ENCODE measurements around the gene STX1B. TPM values are rescaled to one million over a fixed set of nuclear protein-coding genes. Genes with fewer than 3 reads are reported as not detected.

The STX1B gene
- total and polyA plus RNA-seq, 10 donors, result 0.29 to 4.2 (median 1.5) TPM

GRCh38 chr16:30946671-30947540 is 63.5 kb downstream of the STX1B start:
- WGBS, 5 donors, result 92 to 96% (median 93%) methylated on average over 37 to 38 of the region's 38 CpGs
- H3K4me1 ChIP-seq, result peaks cover 15 to 52% (median 38%) of the 10 kb centered on the region in 6 donors
- peaks cover 0 to 57% (median 0%) of the 10 kb centered on the region in 6 donors for H3K36me3 ChIP-seq
- H3K4me3 ChIP-seq, result no peak overlapping the region
- no peak for DNase-seq
- peak overlapping the region in 1 of 8 donors; percentile 99 for H3K27ac ChIP-seq
- TF ChIP-seq POLR2A (IDR thresholded peaks at IDR 0.05) (no peak), CTCF (IDR thresholded peaks at IDR 0.05 in 8 of 11, conservative IDR thresholded peaks at IDR 0.05 in 3 of 11) (no peak), POLR2AphosphoS5 (IDR thresholded peaks at IDR 0.05) (peak in 2 of 3 donors; percentile 10 to 29)
- no peaks in the 10 kb centered on the region for H3K9me3 ChIP-seq
- H3K27me3 ChIP-seq (replicated peaks in 1 of 7), result no peaks in the 10 kb centered on the region
- intact Hi-C loops (cut with DNase I; ENCODE audit: low total_unique reads), result no loop called here

- Histone ChIP-seq H3K9me3 (no peaks in the 10 kb centered on the region), H3K27ac (no peak overlapping the region), H3K4me3 (no peak overlapping the region), H3K36me3 (peaks cover 0 to 67% (median 4%) of the 10 kb centered on the region in 6 donors), H3K27me3 (replicated peaks in 1 of 7) (no peaks in the 10 kb centered on the region), H3K4me1 (peaks cover 5 to 35% (median 23%) of the 10 kb centered on the region in 6 donors)
- TF ChIP-seq POLR2A (IDR thresholded peaks at IDR 0.05), result no peak
- no peak for TF ChIP-seq POLR2AphosphoS5 (IDR thresholded peaks at IDR 0.05)
- TF ChIP-seq CTCF (IDR thresholded peaks at IDR 0.05 in 8 of 11, conservative IDR thresholded peaks at IDR 0.05 in 3 of 11), result no peak
- intact Hi-C loops (cut with DNase I; ENCODE audit: low total_unique reads), result no loop called here
- DNase-seq, result no peak
Measured at GRCh38 chr16:30944352-30944751, 66.1 kb downstream of the STX1B start.

GRCh38 chr16:30942426-30942806 is 68.0 kb downstream of the STX1B start:
- WGBS, 5 donors, result 86 to 100% (median 89%) methylated on average over 1 to 4 of the region's 4 CpGs
- H3K27ac ChIP-seq, result peak overlapping the region in 6 of 8 donors; percentile 29 to 75 (median 60)
- no peaks in the 10 kb centered on the region for H3K27me3 ChIP-seq (replicated peaks in 1 of 7)
- peaks cover 0 to 77% (median 4%) of the 10 kb centered on the region in 6 donors for H3K36me3 ChIP-seq
- intact Hi-C loops (cut with DNase I; ENCODE audit: low total_unique reads), result no loop called here
- peaks cover 5 to 29% (median 18%) of the 10 kb centered on the region in 6 donors for H3K4me1 ChIP-seq
- peak overlapping the region in 2 of 8 donors; percentile 13 to 39 for H3K4me3 ChIP-seq
- TF ChIP-seq POLR2AphosphoS5 (IDR thresholded peaks at IDR 0.05) (no peak), CTCF (IDR thresholded peaks at IDR 0.05 in 8 of 11, conservative IDR thresholded peaks at IDR 0.05 in 3 of 11) (no peak), POLR2A (IDR thresholded peaks at IDR 0.05) (no peak)
- H3K9me3 ChIP-seq, result no peaks in the 10 kb centered on the region
- DNase-seq, result no peak
